Measurements from ENCODE around the gene KCNAB1. TPM values are rescaled to one million over a fixed set of nuclear protein-coding genes. Genes with fewer than 3 reads are reported as not detected.

The KCNAB1 gene
- total RNA-seq, 4 donors from 2014 or later: 4.2 to 11.4 (median 7.8) TPM

- no peaks in the 10 kb centered on the region for H3K27me3 ChIP-seq
- no peak overlapping the region for H3K4me3 ChIP-seq
- no peaks in the 10 kb centered on the region for H3K9me3 ChIP-seq
- no peaks in the 10 kb centered on the region for H3K4me1 ChIP-seq
- no peak for TF ChIP-seq EP300 (IDR thresholded peaks at IDR 0.05)
- TF ChIP-seq, protein P1, sequence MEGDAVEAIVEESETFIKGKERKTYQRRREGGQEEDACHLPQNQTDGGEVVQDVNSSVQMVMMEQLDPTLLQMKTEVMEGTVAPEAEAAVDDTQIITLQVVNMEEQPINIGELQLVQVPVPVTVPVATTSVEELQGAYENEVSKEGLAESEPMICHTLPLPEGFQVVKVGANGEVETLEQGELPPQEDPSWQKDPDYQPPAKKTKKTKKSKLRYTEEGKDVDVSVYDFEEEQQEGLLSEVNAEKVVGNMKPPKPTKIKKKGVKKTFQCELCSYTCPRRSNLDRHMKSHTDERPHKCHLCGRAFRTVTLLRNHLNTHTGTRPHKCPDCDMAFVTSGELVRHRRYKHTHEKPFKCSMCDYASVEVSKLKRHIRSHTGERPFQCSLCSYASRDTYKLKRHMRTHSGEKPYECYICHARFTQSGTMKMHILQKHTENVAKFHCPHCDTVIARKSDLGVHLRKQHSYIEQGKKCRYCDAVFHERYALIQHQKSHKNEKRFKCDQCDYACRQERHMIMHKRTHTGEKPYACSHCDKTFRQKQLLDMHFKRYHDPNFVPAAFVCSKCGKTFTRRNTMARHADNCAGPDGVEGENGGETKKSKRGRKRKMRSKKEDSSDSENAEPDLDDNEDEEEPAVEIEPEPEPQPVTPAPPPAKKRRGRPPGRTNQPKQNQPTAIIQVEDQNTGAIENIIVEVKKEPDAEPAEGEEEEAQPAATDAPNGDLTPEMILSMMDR (IDR thresholded peaks at IDR 0.05): no peak
- TF ChIP-seq POLR2A (IDR thresholded peaks at IDR 0.05): no peak
- 52 to 64% methylated on average over 4 of the region's 4 CpGs for WGBS, 2 donors
- no peak for DNase-seq (ENCODE audit: low spot score in 2 of 2)
- H3K27ac ChIP-seq: no peak overlapping the region
- no peaks in the 10 kb centered on the region for H3K36me3 ChIP-seq
Observed at GRCh38 chr3:156431334-156432124, 311.2 kb downstream of the KCNAB1 start.

DNA sequence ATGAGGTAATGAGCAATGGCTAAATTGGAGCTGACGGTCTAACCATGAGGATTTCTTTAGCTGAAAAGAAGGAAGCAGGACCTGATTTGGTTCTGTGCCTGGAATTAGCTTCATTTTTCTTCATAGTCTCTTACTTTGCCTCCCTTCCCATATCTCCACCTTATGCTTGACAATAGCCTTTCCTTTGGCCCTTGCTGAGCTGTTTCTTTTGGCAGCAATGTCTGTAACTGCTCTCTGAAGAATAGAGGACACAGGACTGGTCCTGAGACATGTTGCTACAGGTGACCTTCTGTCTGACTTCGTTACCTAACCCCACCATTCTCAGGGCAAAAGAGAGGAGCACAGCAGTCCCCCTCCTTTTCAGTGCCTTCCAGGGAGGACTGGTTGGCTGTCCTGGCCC, 312.2 kb downstream of the KCNAB1 start:
- Histone ChIP-seq H3K4me3 (no peak overlapping the region), H3K4me1 (no peaks in the 10 kb centered on the region), H3K9me3 (no peaks in the 10 kb centered on the region), H3K36me3 (no peaks in the 10 kb centered on the region), H3K27ac (no peak overlapping the region), H3K27me3 (no peaks in the 10 kb centered on the region)
- DNase-seq (ENCODE audit: low spot score in 2 of 2): no peak
- WGBS, 2 donors: 63 to 71% methylated on average over 2 of the region's 2 CpGs
- TF ChIP-seq, protein P1 (IDR thresholded peaks at IDR 0.05): no peak
- TF ChIP-seq POLR2A (IDR thresholded peaks at IDR 0.05) (no peak), EP300 (IDR thresholded peaks at IDR 0.05) (no peak)

GRCh38 chr3:156433138-156433537, 312.8 kb downstream of the KCNAB1 start:
- 62 to 63% methylated on average over 5 of the region's 5 CpGs for WGBS, 2 donors

GRCh38 chr3:156433910-156434309, 313.5 kb downstream of the KCNAB1 start:
- Histone ChIP-seq H3K4me3 (no peak overlapping the region), H3K4me1 (no peaks in the 10 kb centered on the region), H3K27me3 (no peaks in the 10 kb centered on the region), H3K9me3 (no peaks in the 10 kb centered on the region), H3K27ac (no peak overlapping the region), H3K36me3 (no peaks in the 10 kb centered on the region)
- no peak for DNase-seq (ENCODE audit: low spot score in 2 of 2)
- TF ChIP-seq EP300 (IDR thresholded peaks at IDR 0.05): no peak
- TF ChIP-seq, protein P1 (IDR thresholded peaks at IDR 0.05): no peak
- no peak for TF ChIP-seq POLR2A (IDR thresholded peaks at IDR 0.05)

More at GRCh38 chr3:156433138-156433537, 312.8 kb downstream of the KCNAB1 start:
- no peak overlapping the region for H3K4me3 ChIP-seq
- no peaks in the 10 kb centered on the region for H3K9me3 ChIP-seq
- TF ChIP-seq POLR2A (IDR thresholded peaks at IDR 0.05): no peak
- TF ChIP-seq, protein P1 (IDR thresholded peaks at IDR 0.05): no peak
- no peak for TF ChIP-seq EP300 (IDR thresholded peaks at IDR 0.05)
- H3K36me3 ChIP-seq: no peaks in the 10 kb centered on the region
- H3K27me3 ChIP-seq: no peaks in the 10 kb centered on the region
- H3K4me1 ChIP-seq: no peaks in the 10 kb centered on the region
- no peak overlapping the region for H3K27ac ChIP-seq
- DNase-seq (ENCODE audit: low spot score in 2 of 2): no peak

DNA sequence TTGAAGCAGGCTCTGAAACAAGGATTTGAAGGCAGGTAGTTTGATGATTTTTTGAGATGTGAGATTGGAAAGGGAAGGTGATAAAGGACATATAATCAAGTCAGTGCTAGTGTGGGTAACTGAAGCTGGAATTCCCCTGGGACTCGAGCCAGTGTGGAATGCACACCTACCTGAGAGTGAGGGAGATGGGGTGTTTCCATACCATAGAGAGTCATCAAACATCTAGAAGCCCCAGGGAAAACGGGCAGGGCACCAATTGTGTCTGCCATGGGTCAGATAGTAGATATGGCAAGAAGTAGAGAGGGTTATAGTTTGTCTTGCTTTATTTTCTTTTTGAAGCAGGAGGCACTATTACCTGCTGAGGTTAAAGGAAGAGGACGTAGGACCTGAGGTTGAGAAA, 314.5 kb downstream of the KCNAB1 start:
- H3K27me3 ChIP-seq: no peaks in the 10 kb centered on the region
- WGBS, 2 donors: 73 to 76% methylated on average over 3 of the region's 3 CpGs
- no peak overlapping the region for H3K27ac ChIP-seq
- H3K4me1 ChIP-seq: no peaks in the 10 kb centered on the region
- TF ChIP-seq EP300 (IDR thresholded peaks at IDR 0.05): no peak
- TF ChIP-seq, protein P1 (IDR thresholded peaks at IDR 0.05): no peak
- TF ChIP-seq POLR2A (IDR thresholded peaks at IDR 0.05): no peak
- H3K36me3 ChIP-seq: no peaks in the 10 kb centered on the region
- no peaks in the 10 kb centered on the region for H3K9me3 ChIP-seq
- no peak overlapping the region for H3K4me3 ChIP-seq
- no peak for DNase-seq (ENCODE audit: low spot score in 2 of 2)

Data from tibial nerve (tissue), 4 donors.